ENCODE results near the gene SPAG16. TPM values are rescaled to one million over a fixed set of nuclear protein-coding genes. Genes with fewer than 3 reads are reported as not detected.

SPAG16 gene
- total and polyA plus RNA-seq, 2 of the 13 experiments (the other 11 are each of a cell fraction or from before 2014, with no cell fraction given): 9.6 to 26.5 TPM

- no peaks in the 10 kb centered on the region for H3K79me2 ChIP-seq (ENCODE audit: insufficient read depth, low read length)
- H3K4me3 ChIP-seq (replicated peaks in 1 of 3; ENCODE audit: insufficient read depth in 1 of 3, low read depth in 2 of 3, low read length in 3 of 3): no peak overlapping the region
- CTCF ChIA-PET (ENCODE audit: low intra/inter-chr PET ratio, low total read pairs): no interaction called here
- peaks cover 14% of the 10 kb centered on the region; the same call in 1 of the 2 replicates for H3K9me3 ChIP-seq (ENCODE audit: low read length)
- no peaks in the 10 kb centered on the region for H4K20me1 ChIP-seq (ENCODE audit: insufficient read depth, low read length)
- in situ Hi-C loops (cut with HindIII; ENCODE audit: extremely low pct_ligation_motif_present, low pct_unique_long_range_greater_than_20kb): no loop called here
- intact Hi-C loops (cut with micrococcal nuclease; ENCODE audit: unreplicated experiment): no loop called here
- ATAC-seq (no peak), FAIRE-seq (no peak), DNase-seq (ENCODE audit: low spot score) (no peak)
- TF ChIP-seq ZNF512 (CRISPR knock-in tag; IDR thresholded peaks at IDR 0.05) (no peak), TCF7 (IDR thresholded peaks at IDR 0.05; ENCODE audit: low read depth) (no peak), MAZ (IDR thresholded peaks at IDR 0.05; ENCODE audit: borderline replicate concordance, low read depth, low read length) (no peak), MAZ (CRISPR knock-in tag; IDR thresholded peaks at IDR 0.05; ENCODE audit: low read depth) (no peak), FOXC1 (CRISPR knock-in tag; IDR thresholded peaks at IDR 0.05; ENCODE audit: borderline replicate concordance) (no peak), ZNF839 (CRISPR knock-in tag; IDR thresholded peaks at IDR 0.05; ENCODE audit: borderline replicate concordance) (no peak), CHD4 (IDR thresholded peaks at IDR 0.05; ENCODE audit: borderline replicate concordance, low read length) (no peak), ZNF761 (CRISPR knock-in tag; conservative IDR thresholded peaks at IDR 0.05) (no peak), MIER3 (CRISPR knock-in tag; IDR thresholded peaks at IDR 0.05; ENCODE audit: borderline replicate concordance) (no peak), PRPF4 (IDR thresholded peaks at IDR 0.05; ENCODE audit: low read depth, low read length, poor library complexity, severe bottlenecking) (no peak)
- H3K9ac ChIP-seq (ENCODE audit: insufficient read depth, low read depth, low read length): no peak overlapping the region
- no peaks in the 10 kb centered on the region for H3K27me3 ChIP-seq (ENCODE audit: control insufficient read depth in 1 of 2, insufficient read depth in 2 of 2, low read length in 2 of 2)
- no peaks in the 10 kb centered on the region for H3K36me3 ChIP-seq (replicated peaks in 1 of 2; ENCODE audit: control insufficient read depth in 1 of 2, insufficient read depth in 2 of 2, low read length in 2 of 2)
- H3K27ac ChIP-seq (ENCODE audit: extremely low read length, insufficient read depth, low read length): no peak overlapping the region
- BruUV-seq (replicated peaks): no TSS peak
- WGBS (ENCODE audit: low lambda C conversion rate): 0% methylated on average over 1 of the region's 1 CpG
- H2AFZ ChIP-seq (ENCODE audit: low read length): no peak overlapping the region
- POLR2A ChIA-PET: no interaction called here
- H3K4me2 ChIP-seq (ENCODE audit: low read depth, low read length): no peak overlapping the region
- peaks cover 24% of the 10 kb centered on the region for H3K4me1 ChIP-seq (ENCODE audit: insufficient read depth, low read length)
Measured at GRCh38 chr2:213279116-213279620, 5.1 kb upstream of the SPAG16 start.
